Calu3 (cell line): ENCODE results near the gene GNG4. TPM values are rescaled to one million over a fixed set of nuclear protein-coding genes. Genes with fewer than 3 reads are reported as not detected.

ENCODE experiments used
- Bru-seq: library from RNA; stranded (reverse); fragments of 400-500 nt; gene quantifications from one replicate; lab custom pipeline; 2021; lab: Mats Ljungman, UMichigan
- BruChase-seq, 2 experiments: library from RNA; stranded (reverse); fragments of 400-500 nt; gene quantifications; one replicate each; lab custom pipeline; 2021; lab: Mats Ljungman, UMichigan
- BruUV-seq: library from RNA; stranded (reverse); fragments of 400-500 nt; replicated peaks from 2 replicates; lab custom pipeline; 2021; lab: Mats Ljungman, UMichigan
- CTCF ChIA-PET: fragments of 300-600 bp; sonication (Branson Sonifier 250); formaldehyde crosslinking; loops from one replicate; lab custom pipeline; 2022; ENCODE audit warnings: antibody characterized with exemption; lab: Charles Lee
- DNase-seq: peaks from one replicate; pipeline ENCODE4 v3.0.0; 2022
- H3K27ac Mint-ChIP-seq: one replicate; pipeline ENCODE4 v1.8.0; 2022; ENCODE audit warnings: mixed read lengths; ENCODE audit not compliant: unreplicated experiment
- H3K27me3 Mint-ChIP-seq: one replicate; pipeline ENCODE4 v1.8.0; 2022; ENCODE audit warnings: mixed read lengths; ENCODE audit not compliant: unreplicated experiment
- H3K36me3 Mint-ChIP-seq: one replicate; pipeline ENCODE4 v1.8.0; 2022; ENCODE audit warnings: mild to moderate bottlenecking, moderate library complexity, mixed read lengths; ENCODE audit not compliant: insufficient read depth, unreplicated experiment
- H3K4me1 Mint-ChIP-seq: one replicate; pipeline ENCODE4 v1.8.0; 2022; ENCODE audit warnings: mild to moderate bottlenecking, low read depth, mixed read lengths; ENCODE audit not compliant: unreplicated experiment
- H3K4me3 Mint-ChIP-seq: one replicate; pipeline ENCODE4 v1.8.0; 2022; ENCODE audit warnings: mild to moderate bottlenecking, low read depth, moderate library complexity, mixed read lengths; ENCODE audit not compliant: unreplicated experiment
- H3K9me3 Mint-ChIP-seq: one replicate; pipeline ENCODE4 v1.8.0; 2022; ENCODE audit warnings: low read depth, mixed read lengths; ENCODE audit not compliant: unreplicated experiment
- CTCF ChIP-seq: fragments of 200-600 bp; IDR thresholded peaks from one replicate; pipeline ENCODE4 v1.8.0; 2022; ENCODE audit warnings: antibody characterized with exemption; ENCODE audit not compliant: unreplicated experiment
- intact Hi-C: fragments of 100-400 bp; cut with micrococcal nuclease; formaldehyde crosslinking; loops from one replicate; pipeline ENCODE4 v1.10.0; 2022; ENCODE audit not compliant: unreplicated experiment
- long read RNA-seq: library from polyadenylated mRNA; stranded (forward); transcript quantifications from one replicate; pipeline ENCODE4 v2.0.0, GENCODE V29; 2022
- total RNA-seq: library from RNA; stranded (reverse); gene quantifications from 2 replicates; pipeline ENCODE4 v1.2.3, GENCODE V29; 2022

Gene GNG4
- total RNA-seq (11.6 and 18.4 TPM in 2 replicates), Bru-seq, nascent RNA (percentile 44 among the genes with signal in this experiment), BruChase-seq, experiment 1, labeled RNA remaining after a 6-hour chase (percentile 44 among the genes with signal in this experiment), BruChase-seq, experiment 2, labeled RNA remaining after a 2-hour chase (percentile 47 among the genes with signal in this experiment)
- long read RNA-seq, full-length matches to known transcripts, result 28 of 34 reads
- long read RNA-seq, partial matches to known transcripts, result 1 of 34 reads
- long read RNA-seq, other reads (novel, unspliced or antisense), result 5 of 34 reads

GRCh38 chr1:235649368-235650163 is at the start of gene GNG4:
Gene GNG4, minus strand, starts transcription at chr1:235649784. Its CDS starts 65,946 bp downstream, at chr1:235583838.
- intact Hi-C loops, result loop anchor here (2.0 kb wide), 1 partner anchor 145 kb away; the partner anchor contains the start of gene B3GALNT2
- H3K4me3 Mint-ChIP-seq, result peak within 1 kb of the TSS; percentile 81
- no TSS peak for BruUV-seq
- H3K27me3 Mint-ChIP-seq, result peaks cover 31% of the 10 kb centered on the region
- H3K36me3 Mint-ChIP-seq, result peaks cover 11% of the 10 kb centered on the region
- peaks cover 9% of the 10 kb centered on the region for H3K4me1 Mint-ChIP-seq
- CTCF ChIA-PET, result interaction anchor here (1.0 kb wide), 2 partner anchors 11 to 132 kb away, joined by 3 to 4 read pairs; no protein-coding TSS in a partner anchor
- no peak for TF ChIP-seq CTCF
- no peaks in the 10 kb centered on the region for H3K9me3 Mint-ChIP-seq
- DNase-seq, result peak; percentile 65
- H3K27ac Mint-ChIP-seq, result peak within 1 kb of the TSS; percentile 40

GRCh38 chr1:235697508-235697907 is 47.9 kb upstream of the GNG4 start:
- CTCF ChIA-PET, result no interaction called here
- Mint-ChIP-seq H3K9me3 (no peaks in the 10 kb centered on the region), H3K27ac (no peak overlapping the region), H3K36me3 (no peaks in the 10 kb centered on the region), H3K27me3 (no peaks in the 10 kb centered on the region), H3K4me1 (no peaks in the 10 kb centered on the region), H3K4me3 (no peak overlapping the region)
- DNase-seq, result no peak
- BruUV-seq, result no TSS peak
- TF ChIP-seq CTCF, result no peak
- intact Hi-C loops, result no loop called here

GRCh38 chr1:235689356-235689755 is 39.8 kb upstream of the GNG4 start:
- BruUV-seq, result no TSS peak
- CTCF ChIA-PET, result interaction anchor here (0.6 kb wide), 1 partner anchor 1530 kb away, joined by 4 read pairs; no protein-coding TSS in a partner anchor

More at GRCh38 chr1:235689356-235689755, 39.8 kb upstream of the GNG4 start:
- H3K36me3 Mint-ChIP-seq, result no peaks in the 10 kb centered on the region
- H3K27me3 Mint-ChIP-seq, result no peaks in the 10 kb centered on the region
- no peaks in the 10 kb centered on the region for H3K4me1 Mint-ChIP-seq
- no peak for DNase-seq
- no peak overlapping the region for H3K27ac Mint-ChIP-seq
- no peak for TF ChIP-seq CTCF
- intact Hi-C loops, result no loop called here
- H3K9me3 Mint-ChIP-seq, result no peaks in the 10 kb centered on the region
- no peak overlapping the region for H3K4me3 Mint-ChIP-seq
